Omental fat pad (tissue), 4 donors: ENCODE data around the gene PRODH2. TPM values are rescaled to one million over a fixed set of nuclear protein-coding genes. Genes with fewer than 3 reads are reported as not detected.

Experiments
- ATAC-seq: fragments of 150-250 bp; one replicate; pipeline ENCODE4 v1.9.1; 2016; ENCODE audit warnings: mild to moderate bottlenecking, moderate library complexity; ENCODE audit not compliant: low FRiP score
- DNase-seq: peaks from one replicate; pipeline ENCODE4 v3.0.0-alpha.2; 2019; ENCODE audit warnings: low spot score
- CTCF ChIP-seq, 3 donors: fragments of 450-650 bp; IDR thresholded peaks; one replicate each; pipeline ENCODE4 v1.5.1; 2016 to 2017; ENCODE audit warnings: antibody characterized with exemption in 3 of 3, mild to moderate bottlenecking in 3 of 3, moderate library complexity in 2 of 3
- total RNA-seq, 4 donors: library from RNA; depleted of rRNA; stranded (reverse); fragments of >200 nt; gene quantifications; one replicate each; pipeline ENCODE4 v1.1.0, GENCODE V29; 2016

PRODH2 gene
- total RNA-seq, 4 donors from 2014 or later = not detected

- TF ChIP-seq CTCF (IDR thresholded peaks at IDR 0.05) = no peak
- DNase-seq = no peak
- no peak for ATAC-seq
These were observed 19.1 kb downstream of the PRODH2 start for GRCh38 chr19:35793381-35794165.

GRCh38 chr19:35792888-35793287, 19.8 kb downstream of the PRODH2 start:
- ATAC-seq (no peak), DNase-seq (no peak)
- no peak for TF ChIP-seq CTCF (IDR thresholded peaks at IDR 0.05)

- no peak for TF ChIP-seq CTCF (IDR thresholded peaks at IDR 0.05)
- no peak for ATAC-seq
- no peak for DNase-seq
These were observed 20.3 kb downstream of the PRODH2 start for GRCh38 chr19:35792312-35792711.

GRCh38 chr19:35791814-35792279, 20.8 kb downstream of the PRODH2 start:
- DNase-seq (no peak), ATAC-seq (no peak)
- no peak for TF ChIP-seq CTCF (IDR thresholded peaks at IDR 0.05)

- ATAC-seq = no peak
- DNase-seq = no peak
- no peak for TF ChIP-seq CTCF (IDR thresholded peaks at IDR 0.05)
These were observed 21.4 kb downstream of the PRODH2 start for GRCh38 chr19:35790981-35791813.

GRCh38 chr19:35789978-35790944, 22.4 kb downstream of the PRODH2 start:
- no peak for TF ChIP-seq CTCF (IDR thresholded peaks at IDR 0.05)
- ATAC-seq (no peak), DNase-seq (no peak)
